HepG2 (cell line): Measurements from ENCODE around the gene CD2AP. TPM values are rescaled to one million over a fixed set of nuclear protein-coding genes. Genes with fewer than 3 reads are reported as not detected.

Experiments
- ATAC-seq: fragments of 200-7000 bp; cut with Tn5 transposase; 3 replicates; pipeline ENCODE4 v1.9.1; 2020; ENCODE audit warnings: mild to moderate bottlenecking, moderate library complexity
- BruUV-seq: library from RNA; stranded (reverse); fragments of 400-500 nt; replicated peaks from 2 replicates; lab custom pipeline; 2021; lab: Mats Ljungman, UMichigan
- CTCF ChIA-PET: fragments of 300-600 bp; formaldehyde crosslinking; extraction: SDS; loops from one replicate; lab custom pipeline; 2021; ENCODE audit warnings: low total read pairs, inconsistent platforms, low intra/inter-chr PET ratio; lab: Yijun Ruan, JAX
- POLR2A ChIA-PET: fragments of 350-600 bp; sonication (Branson Sonifier 250); formaldehyde crosslinking; loops from one replicate; lab custom pipeline; 2020; ENCODE audit warnings: antibody characterized with exemption, inconsistent platforms; lab: Yijun Ruan, JAX
- DNase-seq: peaks from one replicate; pipeline ENCODE4 v3.0.0-alpha.2; 2015; ENCODE audit warnings: low spot score
- FAIRE-seq: peaks from 3 replicates; lab custom pipeline; 2011; peaks lifted over from hg19 to GRCh38; lab: Jason Lieb, UNC
- H2AFZ ChIP-seq: one replicate; pipeline ENCODE4 v1.6.1; 2011; ENCODE audit warnings: low read length, inconsistent platforms
- H3K27ac ChIP-seq: fragments of 300-600 bp; 3 replicates; pipeline ENCODE4 v1.8.0; 2011; ENCODE audit warnings: mixed run types, mild to moderate bottlenecking, mixed read lengths, low read length, inconsistent platforms; ENCODE audit not compliant: insufficient read depth; ENCODE audit errors: extremely low read length
- H3K27me3 ChIP-seq, 2 experiments: fragments of 200-600 bp in 1 of 2; 2 replicates in 1 of 2; 3 replicates in 1 of 2; pipeline versions ENCODE4 v1.6.0 to v1.8.0; 2011; ENCODE audit warnings: low read length in 2 of 2, mild to moderate bottlenecking in 2 of 2, moderate library complexity in 2 of 2, inconsistent platforms in 1 of 2; ENCODE audit not compliant: insufficient read depth in 2 of 2, control insufficient read depth in 1 of 2
- H3K36me3 ChIP-seq, 2 experiments: fragments of 200-600 bp in 1 of 2; replicated peaks in 1 of 2; 2 replicates in 1 of 2; 3 replicates in 1 of 2; pipeline versions ENCODE4 v1.5.1 to v1.8.0; 2011; ENCODE audit warnings: low read length in 2 of 2, inconsistent platforms in 1 of 2; ENCODE audit not compliant: insufficient read depth in 2 of 2, control insufficient read depth in 1 of 2
- H3K4me1 ChIP-seq: 2 replicates; pipeline ENCODE4 v1.5.1; 2012; ENCODE audit warnings: low read length, inconsistent platforms; ENCODE audit not compliant: insufficient read depth
- H3K4me2 ChIP-seq: 2 replicates; pipeline ENCODE4 v1.6.0; 2011; ENCODE audit warnings: low read depth, low read length, inconsistent platforms
- H3K4me3 ChIP-seq, 3 experiments: fragments of 200-600 bp in 1 of 3; sonication (generic), shearing (Covaris generic) in 1 of 3; replicated peaks in 1 of 3; 2 replicates each; pipeline ENCODE4 v1.5.1; 2011 to 2016; ENCODE audit warnings: low read length in 3 of 3, inconsistent platforms in 2 of 3, low read depth in 2 of 3, mild to moderate bottlenecking in 2 of 3, control low read depth in 1 of 3, mixed read lengths in 1 of 3; ENCODE audit not compliant: insufficient read depth in 1 of 3
- H3K79me2 ChIP-seq: one replicate; pipeline ENCODE4 v1.6.1; 2011; ENCODE audit warnings: low read length, inconsistent platforms; ENCODE audit not compliant: insufficient read depth
- H3K9ac ChIP-seq: 2 replicates; pipeline ENCODE4 v1.6.0; 2011; ENCODE audit warnings: mild to moderate bottlenecking, low read depth, low read length, inconsistent platforms; ENCODE audit not compliant: insufficient read depth
- H3K9me3 ChIP-seq: 2 replicates; pipeline ENCODE4 v1.5.1; 2012; ENCODE audit warnings: mild to moderate bottlenecking, low read length
- H4K20me1 ChIP-seq: 2 replicates; pipeline ENCODE4 v1.6.0; 2011; ENCODE audit warnings: inconsistent platforms, mild to moderate bottlenecking, low read length, moderate library complexity; ENCODE audit not compliant: insufficient read depth
- ELK4 ChIP-seq: sonication (generic); formaldehyde crosslinking; IDR thresholded peaks from 2 replicates; pipeline ENCODE4 v1.9.0; 2021; ENCODE audit warnings: missing genetic modification reagents, borderline replicate concordance
- KDM2A ChIP-seq: sonication (generic); formaldehyde crosslinking; IDR thresholded peaks from 2 replicates; pipeline ENCODE4 v1.4.0; 2020; ENCODE audit warnings: low read depth, missing genetic modification reagents, borderline replicate concordance
- KLF16 ChIP-seq, 2 experiments: sonication (generic) in 1 of 2; formaldehyde crosslinking in 1 of 2; IDR thresholded peaks; 2 replicates each; pipeline versions ENCODE4 v1.6.1 to v1.8.0; 2016 to 2023; ENCODE audit warnings: missing genetic modification reagents in 2 of 2, missing compliant biosample characterization in 1 of 2
- MED1 ChIP-seq: sonication (generic); formaldehyde crosslinking; IDR thresholded peaks from 2 replicates; pipeline ENCODE4 v1.4.0; 2020; ENCODE audit warnings: missing genetic modification reagents
- PAWR ChIP-seq: sonication (generic); formaldehyde crosslinking; IDR thresholded peaks from 2 replicates; pipeline ENCODE4 v1.4.0; 2020; ENCODE audit warnings: missing genetic modification reagents, mild to moderate bottlenecking, borderline replicate concordance
- SOX6 ChIP-seq, 2 experiments: fragments of 450-650 bp in 1 of 2; sonication (generic) in 1 of 2; formaldehyde crosslinking in 1 of 2; IDR thresholded peaks; 2 replicates each; pipeline versions ENCODE4 v1.4.0 to v1.6.1; 2017 to 2020; ENCODE audit warnings: antibody characterized with exemption in 1 of 2, mild to moderate bottlenecking in 1 of 2, missing genetic modification reagents in 1 of 2
- TIGD3 ChIP-seq: sonication (generic); formaldehyde crosslinking; IDR thresholded peaks from 2 replicates; pipeline ENCODE4 v1.5.1; 2020; ENCODE audit warnings: mild to moderate bottlenecking, missing genetic modification reagents, borderline replicate concordance
- WGBS: methylation state at CpG from one replicate; pipeline ENCODE4 v1.1.6; 2017; ENCODE audit warnings: low lambda C conversion rate; 5-methylcytosine and 5-hydroxymethylcytosine counted together
- in situ Hi-C: cut with HindIII; loops from 2 replicates; pipeline ENCODE4 v1.10.0; 2017; ENCODE audit warnings: low pct_unique_long_range_greater_than_20kb; ENCODE audit not compliant: extremely low pct_ligation_motif_present
- intact Hi-C: fragments of 100-400 bp; cut with micrococcal nuclease; formaldehyde crosslinking; loops from one replicate; pipeline ENCODE4 v1.10.0; 2022; ENCODE audit not compliant: unreplicated experiment
- polyA plus RNA-seq, 8 experiments: library from polyadenylated mRNA; depleted of rRNA in 3 of 8; stranded (reverse) in 7 of 8; unstranded in 1 of 8; fragments of >200 nt; fragmentation: Illumina TruSeq in 4 of 8; extraction: Trizol in 4 of 8; gene quantifications; 2 replicates each; pipeline versions ENCODE4 v1.2.1 to v1.2.3, GENCODE V29; 2011 to 2016; ENCODE audit warnings: low read depth in 4 of 8, missing spikeins in 1 of 8, mixed read lengths in 1 of 8; ENCODE audit not compliant: insufficient read depth in 1 of 8
- total RNA-seq, 5 experiments: library from RNA; depleted of rRNA; stranded (reverse); fragments of >200 nt; fragmentation: Illumina TruSeq; extraction: Trizol; gene quantifications; 2 replicates each; pipeline ENCODE4 v1.2.3, GENCODE V29; 2016; ENCODE audit warnings: low read depth in 1 of 5
- TF ChIP-seq, protein P1 (sequence below): sonication (generic); formaldehyde crosslinking; IDR thresholded peaks from 2 replicates; pipeline ENCODE4 v1.4.0; 2020; ENCODE audit warnings: mild to moderate bottlenecking, low read depth, missing genetic modification reagents
- TF ChIP-seq, protein P2 (sequence below): sonication (generic); formaldehyde crosslinking; IDR thresholded peaks from 2 replicates; pipeline ENCODE4 v1.4.0; 2020; ENCODE audit warnings: low read depth, mild to moderate bottlenecking, missing genetic modification reagents
- TF ChIP-seq, protein P3 (sequence below): sonication (generic); formaldehyde crosslinking; IDR thresholded peaks from 2 replicates; pipeline ENCODE4 v1.4.0; 2020; ENCODE audit warnings: missing genetic modification reagents
- TF ChIP-seq, protein P4 (sequence below): sonication (generic); formaldehyde crosslinking; IDR thresholded peaks from 2 replicates; pipeline ENCODE4 v1.5.0; 2020; ENCODE audit warnings: missing genetic modification reagents

Gene CD2AP
- total and polyA plus RNA-seq, 2 of the 13 experiments (the other 11 are each of a cell fraction or from before 2014, with no cell fraction given) = 8.6 to 31.9 TPM

DNA sequence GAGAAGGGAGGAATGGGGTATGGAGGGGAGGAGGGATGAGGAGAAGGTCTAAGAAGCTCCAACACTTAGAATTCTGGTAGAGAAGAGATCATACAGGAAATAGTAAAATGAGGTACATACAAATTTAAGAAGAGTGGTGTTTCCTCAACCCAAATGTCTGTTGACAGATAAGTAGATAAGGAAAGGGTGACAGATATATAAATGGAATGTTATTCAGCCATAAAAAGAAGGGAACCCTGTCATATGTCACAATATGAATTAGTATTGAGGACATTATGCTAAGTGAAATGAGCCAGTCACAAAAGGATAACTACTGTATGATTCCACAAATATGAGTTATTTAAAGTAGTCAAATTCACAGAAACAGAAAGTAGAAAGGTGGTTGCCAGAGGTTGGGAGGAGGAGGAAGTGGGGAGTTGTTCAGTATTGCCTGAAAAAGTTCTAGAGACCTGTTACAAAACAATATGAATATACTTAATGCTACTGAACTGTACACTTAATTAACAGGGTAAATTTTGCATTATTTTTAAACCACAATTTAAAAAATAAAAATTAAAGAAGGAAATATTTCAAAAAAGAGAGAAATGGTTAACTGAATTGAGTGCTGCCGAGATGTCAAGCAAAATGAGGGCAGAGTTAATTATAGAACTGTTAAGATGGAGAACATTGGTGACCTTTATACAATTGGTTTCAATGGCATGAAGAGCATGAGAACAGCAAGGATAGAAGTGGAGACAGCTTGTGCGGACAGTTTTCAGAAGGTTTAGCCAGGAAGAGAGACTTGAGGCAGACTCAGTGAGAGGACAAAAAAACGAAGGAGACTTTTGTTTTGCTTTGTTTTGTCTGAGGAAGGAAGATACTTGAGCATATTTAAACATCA, 173.2 kb downstream of the CD2AP start (continued):
- TF ChIP-seq, protein P1, sequence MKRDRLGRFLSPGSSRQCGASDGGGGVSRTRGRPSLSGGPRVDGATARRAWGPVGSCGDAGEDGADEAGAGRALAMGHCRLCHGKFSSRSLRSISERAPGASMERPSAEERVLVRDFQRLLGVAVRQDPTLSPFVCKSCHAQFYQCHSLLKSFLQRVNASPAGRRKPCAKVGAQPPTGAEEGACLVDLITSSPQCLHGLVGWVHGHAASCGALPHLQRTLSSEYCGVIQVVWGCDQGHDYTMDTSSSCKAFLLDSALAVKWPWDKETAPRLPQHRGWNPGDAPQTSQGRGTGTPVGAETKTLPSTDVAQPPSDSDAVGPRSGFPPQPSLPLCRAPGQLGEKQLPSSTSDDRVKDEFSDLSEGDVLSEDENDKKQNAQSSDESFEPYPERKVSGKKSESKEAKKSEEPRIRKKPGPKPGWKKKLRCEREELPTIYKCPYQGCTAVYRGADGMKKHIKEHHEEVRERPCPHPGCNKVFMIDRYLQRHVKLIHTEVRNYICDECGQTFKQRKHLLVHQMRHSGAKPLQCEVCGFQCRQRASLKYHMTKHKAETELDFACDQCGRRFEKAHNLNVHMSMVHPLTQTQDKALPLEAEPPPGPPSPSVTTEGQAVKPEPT = no peak
- no peak for TF ChIP-seq ELK4 (CRISPR knock-in tag)

GRCh38 chr6:47651505-47651944, 173.9 kb downstream of the CD2AP start:
- no peaks in the 10 kb centered on the region for H3K79me2 ChIP-seq
- no peak overlapping the region for H3K4me3 ChIP-seq
- intact Hi-C loops (no loop called here), in situ Hi-C loops (no loop called here)
- H3K4me1 ChIP-seq = no peaks in the 10 kb centered on the region
- CTCF ChIA-PET = no interaction called here
- H3K4me2 ChIP-seq = no peak overlapping the region
- ATAC-seq (no peak), DNase-seq (no peak), FAIRE-seq (no peak)
- no peaks in the 10 kb centered on the region for H3K36me3 ChIP-seq
- no peak overlapping the region for H3K27ac ChIP-seq
- BruUV-seq = no TSS peak
- H4K20me1 ChIP-seq = no peaks in the 10 kb centered on the region
- H3K27me3 ChIP-seq = peaks cover 0 to 9% of the 10 kb centered on the region in 2 experiments; a peak in 1 of 5 replicates
- H3K9me3 ChIP-seq = no peaks in the 10 kb centered on the region
- H3K9ac ChIP-seq = no peak overlapping the region
- POLR2A ChIA-PET = no interaction called here
- H2AFZ ChIP-seq = no peak overlapping the region
- under 1% methylated on average over 6 of the region's 6 CpGs for whole genome bisulfite sequencing
- TF ChIP-seq MED1 (no peak), KDM2A (CRISPR knock-in tag) (no peak), TIGD3 (CRISPR knock-in tag) (no peak), SOX6 (IDR thresholded peaks at IDR 0.05) (no peak), SOX6 (CRISPR knock-in tag; IDR thresholded peaks at IDR 0.05) (no peak), KLF16 (CRISPR knock-in tag; IDR thresholded peaks at IDR 0.05) (no peak), PAWR (no peak)
- TF ChIP-seq, protein P2, sequence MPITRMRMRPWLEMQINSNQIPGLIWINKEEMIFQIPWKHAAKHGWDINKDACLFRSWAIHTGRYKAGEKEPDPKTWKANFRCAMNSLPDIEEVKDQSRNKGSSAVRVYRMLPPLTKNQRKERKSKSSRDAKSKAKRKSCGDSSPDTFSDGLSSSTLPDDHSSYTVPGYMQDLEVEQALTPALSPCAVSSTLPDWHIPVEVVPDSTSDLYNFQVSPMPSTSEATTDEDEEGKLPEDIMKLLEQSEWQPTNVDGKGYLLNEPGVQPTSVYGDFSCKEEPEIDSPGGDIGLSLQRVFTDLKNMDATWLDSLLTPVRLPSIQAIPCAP (CRISPR knock-in tag) = no peak
- TF ChIP-seq, protein P3, sequence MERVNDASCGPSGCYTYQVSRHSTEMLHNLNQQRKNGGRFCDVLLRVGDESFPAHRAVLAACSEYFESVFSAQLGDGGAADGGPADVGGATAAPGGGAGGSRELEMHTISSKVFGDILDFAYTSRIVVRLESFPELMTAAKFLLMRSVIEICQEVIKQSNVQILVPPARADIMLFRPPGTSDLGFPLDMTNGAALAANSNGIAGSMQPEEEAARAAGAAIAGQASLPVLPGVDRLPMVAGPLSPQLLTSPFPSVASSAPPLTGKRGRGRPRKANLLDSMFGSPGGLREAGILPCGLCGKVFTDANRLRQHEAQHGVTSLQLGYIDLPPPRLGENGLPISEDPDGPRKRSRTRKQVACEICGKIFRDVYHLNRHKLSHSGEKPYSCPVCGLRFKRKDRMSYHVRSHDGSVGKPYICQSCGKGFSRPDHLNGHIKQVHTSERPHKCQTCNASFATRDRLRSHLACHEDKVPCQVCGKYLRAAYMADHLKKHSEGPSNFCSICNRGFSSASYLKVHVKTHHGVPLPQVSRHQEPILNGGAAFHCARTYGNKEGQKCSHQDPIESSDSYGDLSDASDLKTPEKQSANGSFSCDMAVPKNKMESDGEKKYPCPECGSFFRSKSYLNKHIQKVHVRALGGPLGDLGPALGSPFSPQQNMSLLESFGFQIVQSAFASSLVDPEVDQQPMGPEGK (CRISPR knock-in tag) = no peak
- TF ChIP-seq, protein P4, sequence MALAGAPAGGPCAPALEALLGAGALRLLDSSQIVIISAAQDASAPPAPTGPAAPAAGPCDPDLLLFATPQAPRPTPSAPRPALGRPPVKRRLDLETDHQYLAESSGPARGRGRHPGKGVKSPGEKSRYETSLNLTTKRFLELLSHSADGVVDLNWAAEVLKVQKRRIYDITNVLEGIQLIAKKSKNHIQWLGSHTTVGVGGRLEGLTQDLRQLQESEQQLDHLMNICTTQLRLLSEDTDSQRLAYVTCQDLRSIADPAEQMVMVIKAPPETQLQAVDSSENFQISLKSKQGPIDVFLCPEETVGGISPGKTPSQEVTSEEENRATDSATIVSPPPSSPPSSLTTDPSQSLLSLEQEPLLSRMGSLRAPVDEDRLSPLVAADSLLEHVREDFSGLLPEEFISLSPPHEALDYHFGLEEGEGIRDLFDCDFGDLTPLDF = no peak
